SHP77 (cell line): ENCODE measurements around the gene ANKH.
A peak's percentile ranks its signal among the peaks of the same experiment; 100 is the strongest.

Source experiments
- DNase-seq, 2 experiments: peaks; one replicate each; lab custom pipeline; 2025; lab: John Stamatoyannopoulos, UW

ANKH gene

DNA sequence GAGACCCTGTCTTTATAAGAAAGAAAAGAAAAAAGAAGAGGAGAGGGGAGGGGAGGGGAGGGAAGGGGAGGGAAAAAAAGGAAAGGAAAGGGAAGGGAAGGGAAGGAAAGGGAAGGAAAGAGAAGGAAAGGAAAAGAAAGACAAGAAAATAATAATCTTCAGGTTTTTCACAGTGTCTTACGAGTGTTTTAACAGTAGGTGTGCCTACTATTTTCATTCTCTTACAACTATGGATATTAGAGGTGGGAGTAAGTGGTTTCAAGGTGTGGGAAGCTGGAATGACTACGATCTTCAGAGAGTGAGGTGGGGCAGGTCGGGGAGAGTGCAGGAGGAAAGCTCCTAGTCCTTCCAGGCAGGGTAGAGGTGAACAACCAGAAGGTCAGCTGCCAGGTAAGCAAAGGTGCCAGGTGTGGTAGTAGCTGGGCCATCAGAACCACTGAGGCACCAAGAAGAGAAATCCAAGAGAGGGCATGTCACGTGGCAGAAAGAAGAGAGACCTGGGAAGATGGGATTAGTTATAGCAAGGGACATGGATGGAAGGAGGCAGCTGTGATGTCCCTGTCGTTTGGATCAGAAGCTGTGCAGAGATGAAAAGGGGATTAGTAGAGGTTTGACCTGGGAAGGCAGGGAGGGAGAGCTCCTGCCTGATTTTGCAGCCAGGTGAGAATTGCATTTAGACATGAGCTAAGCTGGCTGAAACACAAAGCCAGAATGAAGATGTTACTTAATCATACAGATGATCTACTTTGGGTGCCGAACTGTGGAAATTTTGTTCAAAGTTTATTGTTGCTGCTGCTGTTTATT, 111.6 kb downstream of the ANKH start:
- no peak for DNase-seq

DNA sequence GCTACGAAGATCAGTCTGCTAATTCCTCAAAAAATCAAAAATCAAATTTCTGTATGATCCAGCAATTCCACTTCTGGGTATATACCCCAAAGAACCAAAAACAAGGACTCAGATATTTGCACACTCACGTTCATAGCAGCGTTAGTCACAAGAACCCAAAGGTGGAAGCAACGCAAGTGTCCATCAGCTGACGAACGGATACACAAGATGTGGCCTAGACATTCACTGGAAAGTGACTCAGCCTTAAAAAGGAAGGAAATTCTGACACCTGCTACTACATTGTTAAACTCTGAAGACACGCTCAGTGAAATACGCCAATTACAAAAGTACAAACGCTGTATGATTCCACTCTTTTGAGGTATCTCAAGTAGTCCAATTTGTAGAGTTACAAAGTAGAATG, 113.7 kb downstream of the ANKH start:
- no peak for DNase-seq

DNA sequence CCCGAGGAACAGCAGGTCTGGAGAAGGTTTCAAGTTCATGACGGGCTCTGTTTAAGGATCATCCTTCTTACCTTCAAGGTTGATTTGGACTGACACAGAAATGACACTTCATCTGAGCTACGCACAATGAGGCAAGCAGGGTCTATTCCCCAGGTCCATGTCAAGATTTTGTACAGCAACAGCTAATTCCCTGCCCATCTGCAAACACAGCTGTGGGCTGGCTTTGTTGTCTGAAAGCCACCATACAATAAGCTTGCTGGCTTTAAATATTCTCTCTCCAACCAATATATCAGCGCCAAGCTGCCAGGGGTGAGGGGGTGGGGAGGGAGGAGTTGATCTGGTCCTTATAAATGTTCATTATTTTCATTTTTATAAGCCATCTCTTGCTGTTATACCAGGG, 115.1 kb downstream of the ANKH start:
- DNase-seq: peak; percentile 43 to 73

DNA sequence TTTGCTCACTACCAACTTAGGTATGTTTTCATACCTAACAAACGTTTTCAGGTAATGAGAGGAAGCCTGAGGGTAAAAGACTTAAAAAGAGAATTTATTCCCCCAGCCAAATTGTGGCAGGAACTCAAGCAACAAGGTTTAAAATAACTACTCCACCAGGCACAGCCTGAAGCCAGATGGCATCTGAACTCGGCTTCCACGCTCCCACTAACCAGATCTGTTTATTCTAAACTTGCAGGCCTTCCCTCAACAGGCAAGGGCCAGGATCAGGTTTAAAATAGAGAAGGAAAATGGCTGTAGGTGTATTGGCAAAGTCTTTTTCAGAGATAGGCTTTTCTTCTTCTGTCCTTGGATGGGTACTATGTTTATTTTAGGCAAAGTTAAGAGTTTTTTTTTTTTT, 117.6 kb downstream of the ANKH start:
- no peak for DNase-seq

GRCh38 chr5:14753292-14753691, 118.3 kb downstream of the ANKH start:
- no peak for DNase-seq

DNA sequence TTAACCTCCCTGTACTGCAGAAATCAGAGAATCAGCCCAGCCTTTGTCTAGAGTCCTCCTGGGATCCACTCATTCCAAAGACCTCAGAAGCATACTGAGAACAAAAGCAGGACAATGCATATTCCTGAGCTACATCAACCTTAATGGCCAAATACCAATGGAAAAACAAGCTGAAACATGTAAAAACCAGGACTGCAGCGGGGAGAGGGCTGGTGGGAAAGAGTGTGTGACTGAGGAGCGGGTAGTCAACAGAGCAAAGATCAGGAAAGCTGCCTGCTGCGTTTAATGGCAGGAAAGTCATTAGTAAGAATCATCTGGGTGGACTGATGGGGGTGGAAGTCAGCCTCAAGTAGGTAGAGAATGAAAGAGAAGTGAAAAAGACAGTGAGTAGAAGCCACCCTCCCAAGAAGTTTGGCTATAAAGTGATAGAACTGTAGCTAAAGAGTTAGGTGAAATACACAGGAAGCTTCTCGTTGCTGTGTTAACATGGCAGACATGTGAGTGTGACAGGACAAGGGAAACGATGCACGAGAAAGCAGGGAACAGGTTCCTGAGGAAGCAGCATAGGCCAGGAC, 119.0 kb downstream of the ANKH start:
- no peak for DNase-seq

DNA sequence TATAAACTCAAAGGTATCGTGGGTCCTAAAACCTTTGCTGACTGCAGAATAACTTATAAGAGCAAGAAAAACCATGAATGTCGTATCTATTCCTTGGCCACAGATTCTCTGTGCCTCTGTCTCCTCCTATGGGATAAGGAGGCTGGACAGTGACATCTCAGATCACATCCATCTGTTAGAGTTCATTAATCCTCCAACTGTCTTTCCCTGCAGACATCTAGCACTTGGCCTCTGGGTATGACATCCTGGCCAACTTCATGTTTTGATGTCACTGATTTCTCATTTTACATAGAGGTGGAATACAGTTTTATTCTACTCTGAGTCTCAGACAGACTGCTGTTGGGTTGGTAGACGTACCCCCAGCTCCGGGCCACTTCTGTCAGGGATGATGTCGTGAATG, 120.9 kb downstream of the ANKH start:
- DNase-seq: no peak

GRCh38 chr5:14749579-14750101, 121.9 kb downstream of the ANKH start:
- DNase-seq: no peak

DNA sequence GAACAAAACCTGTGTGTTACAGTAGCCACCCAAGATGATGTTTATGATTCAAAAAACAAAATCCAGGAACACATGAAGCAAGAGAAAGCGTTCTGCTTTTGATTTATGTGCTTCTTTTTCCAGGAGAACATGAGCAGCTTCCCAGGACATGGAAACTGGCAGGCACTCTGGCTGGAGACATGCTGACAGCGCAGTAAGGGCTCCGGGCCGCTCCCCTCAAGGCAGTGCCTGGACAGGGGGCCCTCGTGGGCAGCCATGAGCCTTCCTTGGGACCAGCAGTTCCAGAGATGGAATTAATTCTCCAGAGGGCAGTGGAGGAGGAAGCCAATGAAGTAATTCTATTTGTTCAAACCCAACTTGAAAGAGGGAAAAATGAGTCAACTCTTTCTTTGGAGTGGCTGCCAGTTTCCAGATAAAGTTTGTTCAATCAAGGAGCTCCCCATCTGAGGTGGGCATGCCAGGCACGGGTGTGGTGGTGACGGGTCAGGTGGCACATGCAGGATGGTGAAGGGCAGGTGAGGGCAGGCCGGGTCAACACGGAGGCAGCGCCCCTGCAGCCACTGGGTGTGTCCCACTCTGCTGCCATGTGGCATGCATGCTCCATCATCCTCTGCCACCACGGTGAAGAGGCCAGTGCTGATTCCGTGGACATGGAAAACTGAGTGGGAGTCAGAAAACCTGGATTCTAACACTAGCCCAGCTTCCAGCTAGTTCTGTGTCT, 123.2 kb downstream of the ANKH start:
- DNase-seq: no peak

- DNase-seq: no peak
Observed at GRCh38 chr5:14745753-14746152, 125.8 kb downstream of the ANKH start.

- DNase-seq: no peak
Observed at GRCh38 chr5:14745188-14745563, 126.4 kb downstream of the ANKH start.

DNA sequence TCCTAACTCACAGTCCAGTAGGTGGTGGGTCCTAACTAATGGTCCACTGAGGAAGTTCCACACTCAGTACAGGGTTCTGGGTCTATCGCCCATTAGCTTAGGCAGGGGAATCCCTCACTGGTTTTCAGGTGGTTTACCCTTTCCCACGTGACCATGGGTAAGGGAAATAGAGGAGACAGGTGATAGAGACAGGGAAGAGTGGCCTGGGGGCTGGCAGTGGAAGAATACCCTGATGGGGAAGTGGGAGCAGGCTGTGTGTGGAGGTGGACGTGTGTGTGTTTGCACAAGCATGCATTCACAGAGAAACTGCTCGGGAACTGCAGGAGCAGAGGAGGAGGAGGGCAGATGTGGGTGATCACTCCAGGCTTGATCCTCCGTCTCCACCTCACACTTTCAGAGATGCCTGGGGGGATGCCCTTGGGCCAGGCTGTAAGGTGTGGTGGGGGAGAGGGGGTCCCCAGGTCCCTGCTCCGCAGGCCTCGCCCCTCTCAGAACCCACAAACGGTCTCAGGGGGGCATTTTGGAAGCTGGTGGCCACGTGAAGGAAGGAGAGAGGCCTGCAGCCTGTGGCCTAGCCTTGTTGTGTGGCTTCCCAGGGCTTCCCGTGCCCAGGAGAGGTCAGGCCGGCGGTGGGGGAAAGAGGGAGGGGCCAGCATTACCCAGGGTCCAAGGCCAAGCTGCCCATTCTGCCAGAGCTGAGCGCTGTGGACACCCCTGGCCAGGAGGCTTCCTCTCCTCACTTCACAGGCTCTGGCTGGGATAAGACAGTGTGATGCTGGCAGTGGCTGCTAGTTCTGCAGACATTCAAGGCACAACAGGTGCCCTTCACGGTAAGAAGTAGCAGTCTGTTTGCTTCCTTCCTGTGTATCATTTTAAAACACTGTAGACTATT, 127.0 kb downstream of the ANKH start:
- DNase-seq: no peak

- DNase-seq: no peak
Observed at GRCh38 chr5:14743601-14744295, 127.8 kb downstream of the ANKH start.

GRCh38 chr5:14742498-14742897, 129.1 kb downstream of the ANKH start:
- peak; percentile 83 to 91 for DNase-seq

DNA sequence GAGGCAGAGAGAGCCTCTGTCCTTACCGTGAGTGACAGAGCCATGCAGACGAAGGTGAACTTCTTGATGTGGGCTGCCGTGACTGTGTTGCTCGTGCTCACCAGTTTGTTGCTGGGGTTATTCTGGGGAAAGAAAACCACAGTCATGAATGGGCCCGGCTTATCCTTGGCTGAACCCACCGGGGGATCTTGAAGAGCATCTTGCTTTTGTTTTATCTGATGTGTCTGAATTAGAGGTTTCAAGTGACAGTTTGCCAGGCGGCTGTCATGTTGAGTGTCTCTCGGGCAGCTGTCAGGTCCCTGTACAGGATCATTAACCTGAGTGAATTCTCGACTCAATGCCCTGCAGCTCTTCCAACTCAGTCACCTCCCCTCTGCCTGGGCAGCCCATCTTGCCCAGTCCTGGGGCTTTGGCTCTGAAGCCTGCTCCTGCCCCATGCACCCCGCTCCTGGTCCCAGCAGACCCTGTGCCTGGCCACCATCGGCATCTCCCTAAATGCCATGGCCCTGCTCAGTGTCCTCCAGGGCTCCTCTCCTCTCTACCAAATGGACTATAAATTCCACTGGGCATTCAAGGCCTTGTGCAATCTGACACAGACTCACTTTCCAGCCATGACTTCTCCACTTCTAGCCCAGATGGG, 129.7 kb downstream of the ANKH start:
- DNase-seq: no peak

DNA sequence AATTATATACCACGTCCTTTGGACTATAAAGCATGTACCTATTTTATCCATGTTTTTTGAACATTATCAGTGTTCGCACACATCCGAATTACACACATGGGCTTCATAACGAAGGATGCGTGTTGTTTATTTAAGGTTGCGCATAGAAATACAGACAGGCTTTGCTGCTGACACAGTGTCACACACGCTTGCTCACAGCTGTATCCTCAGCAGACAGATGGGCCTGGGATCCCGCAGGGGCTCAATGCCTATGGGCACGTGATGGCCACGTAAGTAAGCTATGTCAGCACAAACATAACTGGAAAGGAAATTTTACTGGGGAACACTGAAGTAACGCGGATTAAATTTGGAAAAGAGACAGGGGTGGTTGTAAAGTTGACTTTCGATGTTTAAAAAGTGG, 130.4 kb downstream of the ANKH start:
- DNase-seq: no peak

GRCh38 chr5:14739981-14740380, 131.6 kb downstream of the ANKH start:
- DNase-seq: no peak

- DNase-seq: no peak
Observed at GRCh38 chr5:14739538-14739937, 132.0 kb downstream of the ANKH start.

- DNase-seq: no peak
Observed at GRCh38 chr5:14738050-14738449, 133.5 kb downstream of the ANKH start.

DNA sequence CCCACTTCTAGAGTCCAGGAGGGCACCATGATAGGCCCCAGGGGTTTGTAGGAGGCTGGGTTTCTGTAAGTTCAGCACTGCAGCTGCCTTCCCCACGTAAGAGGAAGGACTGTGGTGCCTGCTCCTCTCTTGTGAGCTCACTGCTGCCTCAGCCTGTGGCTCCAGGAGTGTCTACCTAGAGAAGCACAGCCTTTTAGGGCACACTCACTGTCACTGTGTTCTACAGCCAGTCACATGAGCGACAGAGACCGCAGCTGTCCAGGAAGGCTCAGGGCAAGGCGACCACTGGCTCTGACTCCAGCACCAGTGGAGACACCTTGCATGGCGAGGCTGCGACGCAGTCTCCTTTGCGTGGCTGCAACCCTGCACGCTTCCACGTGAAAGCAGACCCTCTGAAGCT, 134.3 kb downstream of the ANKH start:
- no peak for DNase-seq

- DNase-seq: no peak
Observed at GRCh38 chr5:14735944-14736343, 135.6 kb downstream of the ANKH start.
